Sigmoid colon (tissue), 7 donors: ENCODE results near the gene KCNQ1OT1. TPM values are rescaled to one million over a fixed set of nuclear protein-coding genes. Genes with fewer than 3 reads are reported as not detected.

Experiments used
- DNase-seq: peaks from one replicate; pipeline ENCODE4 v3.0.0-alpha.2; 2019
- H3K27ac ChIP-seq, 4 donors: fragments of 200-600 bp; sonication (generic); one replicate each; pipeline ENCODE4 v1.5.1; 2016 to 2019; ENCODE audit warnings: mild to moderate bottlenecking in 1 of 4
- H3K27me3 ChIP-seq, 3 donors: fragments of 200-600 bp; sonication (generic); one replicate each; pipeline ENCODE4 v1.5.1; 2019; ENCODE audit warnings: mild to moderate bottlenecking in 1 of 3
- H3K36me3 ChIP-seq, 4 donors: fragments of 200-600 bp; sonication (generic); one replicate each; pipeline ENCODE4 v1.5.1; 2016 to 2019
- H3K4me1 ChIP-seq, 4 donors: fragments of 200-600 bp; sonication (generic); one replicate each; pipeline ENCODE4 v1.5.1; 2017 to 2019
- H3K4me3 ChIP-seq, 4 donors: fragments of 200-600 bp; sonication (generic); one replicate each; pipeline ENCODE4 v1.5.1; 2017 to 2019; ENCODE audit warnings: mild to moderate bottlenecking in 2 of 4, moderate library complexity in 1 of 4
- H3K9me3 ChIP-seq, 4 donors: fragments of 200-600 bp in 3 of 4; sonication (generic) in 3 of 4; one replicate each; pipeline versions ENCODE4 v1.5.1 to v1.6.1; 2013 to 2019
- CTCF ChIP-seq, 4 experiments: fragments of 450-650 bp in 3 of 4; fragments of 200-600 bp in 1 of 4; IDR thresholded peaks; one replicate each; pipeline ENCODE4 v1.5.1; 2016 to 2019; ENCODE audit warnings: antibody characterized with exemption in 4 of 4, mild to moderate bottlenecking in 3 of 4, moderate library complexity in 2 of 4
- EP300 ChIP-seq, 4 donors: sonication (generic); formaldehyde crosslinking; IDR thresholded peaks; one replicate each; pipeline ENCODE4 v1.6.1; 2017; ENCODE audit warnings: antibody characterized with exemption in 4 of 4
- POLR2A ChIP-seq, 2 donors: fragments of 450-650 bp; IDR thresholded peaks; one replicate each; pipeline ENCODE4 v1.6.1; 2016; ENCODE audit warnings: antibody characterized with exemption in 2 of 2, mild to moderate bottlenecking in 2 of 2, moderate library complexity in 2 of 2
- POLR2AphosphoS5 ChIP-seq, 4 donors: sonication (generic); formaldehyde crosslinking; IDR thresholded peaks; one replicate each; pipeline ENCODE4 v1.6.1; 2017; ENCODE audit warnings: antibody characterized with exemption in 4 of 4
- WGBS, 2 donors: extraction: QIAGEN DNeasy Blood & Tissue Kit; methylation state at CpG; one replicate each; pipeline ENCODE4 v1.1.7; 2013; 5-methylcytosine and 5-hydroxymethylcytosine counted together
- intact Hi-C: fragments of 100-400 bp; cut with DNase I; formaldehyde crosslinking; loops from one replicate; pipeline ENCODE4 v1.15.1; 2023
- polyA plus RNA-seq, 3 donors: library from polyadenylated mRNA; stranded (reverse); fragments of 200-250 nt; gene quantifications; one replicate each; pipeline ENCODE4 v1.2.3, GENCODE V29; 2013
- total RNA-seq, 4 donors: library from RNA; depleted of rRNA; stranded (reverse); fragments of >200 nt; gene quantifications; one replicate each; pipeline ENCODE4 v1.1.0, GENCODE V29; 2016
- donor health status: healthy with polysubstance abuse.
- donor health status: Bipolar disorder and iron deficiency.
- donor health status: healthy.

KCNQ1OT1 gene
- total and polyA plus RNA-seq, 7 donors, result under 0.01 to 3.6 (median 0.99) TPM

- peak; percentile 41 for DNase-seq
- peaks cover 0 to 60% (median 34%) of the 10 kb centered on the region in 4 donors for H3K4me1 ChIP-seq
Observed at GRCh38 chr11:2689651-2690575, 9.9 kb downstream of the KCNQ1OT1 start.

GRCh38 chr11:2688381-2689231, 11.2 kb downstream of the KCNQ1OT1 start:
- no peaks in the 10 kb centered on the region for H3K36me3 ChIP-seq
- H3K4me3 ChIP-seq, result no peak overlapping the region
- no peaks in the 10 kb centered on the region for H3K27me3 ChIP-seq
- WGBS, 2 donors, result 91 to 93% methylated on average over 6 of the region's 6 CpGs
- H3K9me3 ChIP-seq, result no peaks in the 10 kb centered on the region
- peak; percentile 40 for DNase-seq
- intact Hi-C loops, result no loop called here
- peaks cover 0 to 47% (median 22%) of the 10 kb centered on the region in 4 donors for H3K4me1 ChIP-seq
- TF ChIP-seq CTCF (IDR thresholded peaks at IDR 0.05), result no peak
- TF ChIP-seq EP300 (IDR thresholded peaks at IDR 0.05), result no peak
- TF ChIP-seq POLR2A (IDR thresholded peaks at IDR 0.05), result no peak
- no peak for TF ChIP-seq POLR2AphosphoS5 (IDR thresholded peaks at IDR 0.05)
- no peak overlapping the region for H3K27ac ChIP-seq

More at GRCh38 chr11:2689651-2690575, 9.9 kb downstream of the KCNQ1OT1 start:
- TF ChIP-seq POLR2A (IDR thresholded peaks at IDR 0.05), result no peak
- TF ChIP-seq POLR2AphosphoS5 (IDR thresholded peaks at IDR 0.05), result no peak
- no peak for TF ChIP-seq EP300 (IDR thresholded peaks at IDR 0.05)
- no peak for TF ChIP-seq CTCF (IDR thresholded peaks at IDR 0.05)
- H3K27ac ChIP-seq, result no peak overlapping the region
- intact Hi-C loops, result no loop called here
- H3K36me3 ChIP-seq, result no peaks in the 10 kb centered on the region
- H3K4me3 ChIP-seq, result no peak overlapping the region
- H3K9me3 ChIP-seq, result no peaks in the 10 kb centered on the region
- WGBS, 2 donors, result 73 to 79% methylated on average over 8 of the region's 8 CpGs
- H3K27me3 ChIP-seq, result no peaks in the 10 kb centered on the region

- TF ChIP-seq POLR2A (IDR thresholded peaks at IDR 0.05), result no peak
- no peak for TF ChIP-seq POLR2AphosphoS5 (IDR thresholded peaks at IDR 0.05)
- no peak for TF ChIP-seq CTCF (IDR thresholded peaks at IDR 0.05)
- no peak for TF ChIP-seq EP300 (IDR thresholded peaks at IDR 0.05)
- intact Hi-C loops, result no loop called here
- Histone ChIP-seq H3K9me3 (no peaks in the 10 kb centered on the region), H3K27me3 (no peaks in the 10 kb centered on the region), H3K27ac (no peak overlapping the region), H3K36me3 (no peaks in the 10 kb centered on the region), H3K4me3 (no peak overlapping the region), H3K4me1 (peaks cover 0 to 39% (median 16%) of the 10 kb centered on the region in 4 donors)
- DNase-seq, result peak; percentile 65
- 75 to 83% methylated on average over 7 of the region's 7 CpGs for WGBS, 2 donors
Observed at GRCh38 chr11:2687782-2688191, 12.0 kb downstream of the KCNQ1OT1 start.

GRCh38 chr11:2687223-2687530, 12.6 kb downstream of the KCNQ1OT1 start:
- WGBS, 2 donors, result 93 to 95% methylated on average over 1 of the region's 1 CpG
- TF ChIP-seq EP300 (IDR thresholded peaks at IDR 0.05), result no peak
- TF ChIP-seq CTCF (IDR thresholded peaks at IDR 0.05), result no peak
- no peak for TF ChIP-seq POLR2AphosphoS5 (IDR thresholded peaks at IDR 0.05)
- TF ChIP-seq POLR2A (IDR thresholded peaks at IDR 0.05), result no peak
- intact Hi-C loops, result no loop called here
- DNase-seq, result peak; percentile 42
- no peak overlapping the region for H3K27ac ChIP-seq
- H3K9me3 ChIP-seq, result no peaks in the 10 kb centered on the region
- peaks cover 0 to 33% (median 13%) of the 10 kb centered on the region in 4 donors for H3K4me1 ChIP-seq
- no peaks in the 10 kb centered on the region for H3K36me3 ChIP-seq
- no peak overlapping the region for H3K4me3 ChIP-seq
- H3K27me3 ChIP-seq, result no peaks in the 10 kb centered on the region
